CD4-positive, CD25-positive, alpha-beta regulatory T cell (primary cell): ENCODE measurements around the gene IFIT3. TPM values are rescaled to one million over a fixed set of nuclear protein-coding genes. Genes with fewer than 3 reads are reported as not detected.

ENCODE experiments used
- ATAC-seq, 2 donors: fragments of 150-1000 bp; cut with Tn5 transposase; one replicate each; pipeline ENCODE4 v1.10.0; 2021; ENCODE audit warnings: low read depth in 2 of 2, moderate number of reproducible peaks in 2 of 2, moderate library complexity in 1 of 2
- DNase-seq, 3 donors: peaks; one replicate each; pipeline versions ENCODE4 v3.0.0 to v3.0.0-alpha.2; 2012 to 2022; ENCODE audit warnings: mixed read lengths in 1 of 3
- H3K27ac ChIP-seq: one replicate; pipeline ENCODE4 v1.7.0; 2013; ENCODE audit warnings: mild to moderate bottlenecking, low read length; ENCODE audit not compliant: insufficient read depth, poor library complexity, severe bottlenecking
- H3K27me3 ChIP-seq: one replicate; pipeline ENCODE4 v1.7.0; 2013; ENCODE audit warnings: low read length; ENCODE audit not compliant: control insufficient read depth, insufficient read depth
- H3K36me3 ChIP-seq: one replicate; pipeline ENCODE4 v1.7.0; 2013; ENCODE audit warnings: mild to moderate bottlenecking, low read length, moderate library complexity; ENCODE audit not compliant: control insufficient read depth, insufficient read depth
- H3K4me1 ChIP-seq: 2 replicates; pipeline ENCODE4 v1.7.0; 2013; ENCODE audit warnings: mild to moderate bottlenecking, low read length; ENCODE audit not compliant: insufficient read depth, control insufficient read depth, poor library complexity, severe bottlenecking
- H3K4me3 ChIP-seq: one replicate; pipeline ENCODE4 v1.7.0; 2013; ENCODE audit warnings: low read depth, mild to moderate bottlenecking, low read length, moderate library complexity
- H3K9me3 ChIP-seq, 2 experiments: 1 replicate in 1 of 2; 2 replicates in 1 of 2; pipeline ENCODE4 v1.7.0; 2013; ENCODE audit warnings: low read length in 2 of 2, mild to moderate bottlenecking in 1 of 2, moderate library complexity in 1 of 2; ENCODE audit not compliant: control insufficient read depth in 2 of 2
- H3K27ac Mint-ChIP-seq, 3 donors: one replicate each; pipeline ENCODE4 v1.8.0; 2020 to 2022; ENCODE audit warnings: mild to moderate bottlenecking in 3 of 3, mixed read lengths in 3 of 3, moderate library complexity in 2 of 3
- H3K27me3 Mint-ChIP-seq: one replicate; pipeline ENCODE4 v1.8.0; 2022; ENCODE audit warnings: mild to moderate bottlenecking, mixed read lengths
- H3K36me3 Mint-ChIP-seq: one replicate; pipeline ENCODE4 v1.8.0; 2020; ENCODE audit warnings: mixed read lengths
- H3K4me1 Mint-ChIP-seq, 4 donors: one replicate each; pipeline ENCODE4 v1.8.0; 2020 to 2022; ENCODE audit warnings: mixed read lengths in 4 of 4, mild to moderate bottlenecking in 1 of 4
- H3K4me3 Mint-ChIP-seq, 4 donors: one replicate each; pipeline ENCODE4 v1.8.0; 2020 to 2022; ENCODE audit warnings: mild to moderate bottlenecking in 4 of 4, mixed read lengths in 4 of 4, moderate library complexity in 3 of 4
- H3K9me3 Mint-ChIP-seq, 7 donors: one replicate each; pipeline ENCODE4 v1.8.0; 2020 to 2022; ENCODE audit warnings: mixed read lengths in 7 of 7, mild to moderate bottlenecking in 3 of 7, moderate library complexity in 2 of 7
- polyA plus RNA-seq, 4 donors: library from polyadenylated mRNA; unstranded; fragments of 300-500 nt; fragmentation: Illumina TruSeq; gene quantifications; one replicate each; pipeline ENCODE4 v1.2.3, GENCODE V29; 2021
- total RNA-seq: library from RNA; stranded (reverse); gene quantifications from one replicate; pipeline ENCODE4 v1.2.3, GENCODE V29; 2022

The IFIT3 gene
- total and polyA plus RNA-seq, 5 donors from 2014 or later: 9.0 to 25.9 (median 13.8) TPM

GRCh38 chr10:89304925-89305324 lies 22.9 kb upstream of the IFIT3 start:
- Mint-ChIP-seq H3K27me3 (peaks cover 9% of the 10 kb centered on the region), H3K36me3 (peaks cover 43% of the 10 kb centered on the region), H3K4me3 (no peak overlapping the region), H3K9me3 (peaks cover 0 to 7% (median 3%) of the 10 kb centered on the region in 7 donors), H3K27ac (peak overlapping the region in 1 of 3 donors; percentile 76), H3K4me1 (peaks cover 29 to 39% (median 36%) of the 10 kb centered on the region in 4 donors)
- Histone ChIP-seq H3K4me3 (no peak overlapping the region), H3K4me1 (peaks cover 26% of the 10 kb centered on the region), H3K27me3 (no peaks in the 10 kb centered on the region), H3K9me3 (peaks cover 0 to 2% of the 10 kb centered on the region in 2 experiments), H3K27ac (no peak overlapping the region), H3K36me3 (peaks cover 25% of the 10 kb centered on the region)
- ATAC-seq (no peak), DNase-seq (no peak)

DNA sequence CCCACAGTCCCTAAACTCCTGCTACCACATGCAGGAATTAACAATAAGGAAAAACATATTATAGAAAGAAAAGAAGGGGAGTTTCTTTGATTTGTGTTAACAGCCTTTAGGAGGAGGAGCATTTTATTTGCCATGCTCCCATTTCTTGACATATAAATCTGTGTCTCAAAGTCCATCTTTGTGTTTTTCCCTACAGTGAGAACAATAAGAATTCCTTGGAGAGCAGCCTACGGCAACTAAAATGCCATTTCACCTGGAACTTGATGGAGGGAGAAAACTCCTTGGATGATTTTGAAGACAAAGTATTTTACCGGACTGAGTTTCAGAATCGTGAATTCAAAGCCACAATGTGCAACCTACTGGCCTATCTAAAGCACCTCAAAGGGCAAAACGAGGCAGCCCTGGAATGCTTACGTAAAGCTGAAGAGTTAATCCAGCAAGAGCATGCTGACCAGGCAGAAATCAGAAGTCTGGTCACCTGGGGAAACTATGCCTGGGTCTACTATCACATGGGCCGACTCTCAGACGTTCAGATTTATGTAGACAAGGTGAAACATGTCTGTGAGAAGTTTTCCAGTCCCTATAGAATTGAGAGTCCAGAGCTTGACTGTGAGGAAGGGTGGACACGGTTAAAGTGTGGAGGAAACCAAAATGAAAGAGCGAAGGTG lies 21.9 kb upstream of the IFIT3 start:
- H3K36me3 Mint-ChIP-seq: peaks cover 43% of the 10 kb centered on the region
- H3K27ac ChIP-seq: no peak overlapping the region
- no peak for ATAC-seq
- peaks cover 25% of the 10 kb centered on the region for H3K36me3 ChIP-seq
- H3K4me1 Mint-ChIP-seq: peaks cover 29 to 37% (median 35%) of the 10 kb centered on the region in 4 donors
- no peak overlapping the region for H3K27ac Mint-ChIP-seq
- no peak overlapping the region for H3K4me3 Mint-ChIP-seq
- peaks cover 9% of the 10 kb centered on the region for H3K27me3 Mint-ChIP-seq
- H3K4me3 ChIP-seq: no peak overlapping the region
- peaks cover 26% of the 10 kb centered on the region for H3K4me1 ChIP-seq
- peaks cover 0 to 6% (median 3%) of the 10 kb centered on the region in 7 donors for H3K9me3 Mint-ChIP-seq
- no peak for DNase-seq
- peaks cover 0 to 2% of the 10 kb centered on the region in 2 experiments for H3K9me3 ChIP-seq
- no peaks in the 10 kb centered on the region for H3K27me3 ChIP-seq

- no peak overlapping the region for H3K27ac Mint-ChIP-seq
Observed at GRCh38 chr10:89306434-89307268, 21.1 kb upstream of the IFIT3 start.

GRCh38 chr10:89307269-89307577 lies 20.6 kb upstream of the IFIT3 start:
- Histone ChIP-seq H3K27ac (no peak overlapping the region), H3K9me3 (peaks cover 0 to 2% of the 10 kb centered on the region in 2 experiments), H3K27me3 (no peaks in the 10 kb centered on the region), H3K4me1 (peaks cover 20% of the 10 kb centered on the region), H3K4me3 (no peak overlapping the region), H3K36me3 (peaks cover 25% of the 10 kb centered on the region)
- no peak for ATAC-seq
- Mint-ChIP-seq H3K36me3 (peaks cover 43% of the 10 kb centered on the region), H3K4me3 (no peak overlapping the region), H3K27ac (peak overlapping the region in 1 of 3 donors; percentile 66), H3K27me3 (peaks cover 7% of the 10 kb centered on the region), H3K4me1 (peaks cover 21 to 32% (median 24%) of the 10 kb centered on the region in 4 donors), H3K9me3 (peaks cover 0 to 4% (median 3%) of the 10 kb centered on the region in 7 donors)
- no peak for DNase-seq

More at GRCh38 chr10:89306434-89307268, 21.1 kb upstream of the IFIT3 start:
- Mint-ChIP-seq H3K4me1 (peaks cover 27 to 32% (median 30%) of the 10 kb centered on the region in 4 donors), H3K27me3 (peaks cover 9% of the 10 kb centered on the region), H3K4me3 (no peak overlapping the region), H3K36me3 (peaks cover 43% of the 10 kb centered on the region), H3K9me3 (peaks cover 0 to 4% (median 3%) of the 10 kb centered on the region in 7 donors)
- Histone ChIP-seq H3K27ac (no peak overlapping the region), H3K9me3 (peaks cover 0 to 2% of the 10 kb centered on the region in 2 experiments), H3K4me3 (no peak overlapping the region), H3K27me3 (no peaks in the 10 kb centered on the region), H3K4me1 (peaks cover 20% of the 10 kb centered on the region), H3K36me3 (peaks cover 25% of the 10 kb centered on the region)
- DNase-seq (no peak), ATAC-seq (no peak)

DNA sequence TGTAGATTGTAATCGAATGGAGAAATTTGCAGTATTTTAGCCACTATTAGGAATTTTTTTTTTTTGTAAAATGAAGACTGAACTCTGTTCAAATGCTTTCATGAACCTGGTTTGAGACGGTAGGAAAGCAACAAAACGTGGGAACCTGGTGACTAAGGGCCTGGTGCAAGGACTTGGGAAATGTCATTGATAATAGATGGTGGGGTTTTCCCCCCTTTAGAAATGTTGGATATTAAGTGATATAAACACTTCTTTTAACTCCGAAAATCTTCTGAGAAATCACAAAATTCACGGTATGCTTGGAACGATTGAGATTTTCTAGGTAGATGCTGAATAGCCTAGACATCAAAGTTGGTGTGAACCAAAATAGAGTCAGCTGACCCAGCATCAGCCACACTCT lies 19.5 kb upstream of the IFIT3 start:
- Mint-ChIP-seq H3K9me3 (peaks cover 0 to 4% (median 3%) of the 10 kb centered on the region in 7 donors), H3K27me3 (peaks cover 4% of the 10 kb centered on the region), H3K4me1 (peaks cover 11 to 29% (median 14%) of the 10 kb centered on the region in 4 donors), H3K27ac (no peak overlapping the region), H3K36me3 (peaks cover 43% of the 10 kb centered on the region), H3K4me3 (no peak overlapping the region)
- no peak overlapping the region for H3K4me3 ChIP-seq
- H3K9me3 ChIP-seq: peaks cover 0 to 2% of the 10 kb centered on the region in 2 experiments
- H3K36me3 ChIP-seq: peaks cover 25% of the 10 kb centered on the region
- no peaks in the 10 kb centered on the region for H3K27me3 ChIP-seq
- peaks cover 9% of the 10 kb centered on the region for H3K4me1 ChIP-seq
- DNase-seq (no peak), ATAC-seq (no peak)
- H3K27ac ChIP-seq: no peak overlapping the region

DNA sequence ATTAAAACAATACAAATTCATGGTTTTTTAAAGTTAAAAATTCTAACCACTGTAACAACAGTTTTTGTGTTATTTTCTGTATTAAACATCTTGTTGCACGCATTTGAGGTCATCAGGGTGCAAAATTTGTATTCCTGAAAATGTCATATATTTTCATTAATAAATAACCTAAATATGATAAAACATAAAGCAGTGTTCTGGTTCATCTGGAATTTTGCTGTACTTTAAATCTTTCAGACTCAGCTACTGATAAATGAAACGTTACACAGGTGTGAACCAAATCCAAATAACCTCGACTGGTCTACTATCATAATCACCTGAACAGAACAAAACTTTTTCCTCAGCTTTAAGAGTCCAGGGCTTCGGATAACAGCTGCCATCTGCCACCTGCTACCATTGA lies 19.1 kb upstream of the IFIT3 start:
- peaks cover 4% of the 10 kb centered on the region for H3K27me3 Mint-ChIP-seq
- Histone ChIP-seq H3K27ac (no peak overlapping the region), H3K36me3 (peaks cover 25% of the 10 kb centered on the region), H3K27me3 (no peaks in the 10 kb centered on the region), H3K9me3 (peaks cover 0 to 2% of the 10 kb centered on the region in 2 experiments), H3K4me1 (peaks cover 5% of the 10 kb centered on the region), H3K4me3 (no peak overlapping the region)
- H3K9me3 Mint-ChIP-seq: peaks cover 0 to 4% (median 3%) of the 10 kb centered on the region in 7 donors
- no peak overlapping the region for H3K27ac Mint-ChIP-seq
- peaks cover 42% of the 10 kb centered on the region for H3K36me3 Mint-ChIP-seq
- H3K4me3 Mint-ChIP-seq: no peak overlapping the region
- ATAC-seq (no peak), DNase-seq (no peak)
- H3K4me1 Mint-ChIP-seq: peaks cover 6 to 26% (median 9%) of the 10 kb centered on the region in 4 donors

GRCh38 chr10:89309156-89310055 lies 18.4 kb upstream of the IFIT3 start:
- no peak for DNase-seq
- no peak for ATAC-seq

More at GRCh38 chr10:89309156-89310055, 18.4 kb upstream of the IFIT3 start:
- Mint-ChIP-seq H3K36me3 (peaks cover 37% of the 10 kb centered on the region), H3K27ac (no peak overlapping the region), H3K9me3 (peaks cover 0 to 4% (median 2%) of the 10 kb centered on the region in 7 donors), H3K4me1 (peaks cover 0 to 19% (median 3%) of the 10 kb centered on the region in 4 donors), H3K27me3 (peaks cover 5% of the 10 kb centered on the region), H3K4me3 (no peak overlapping the region)
- Histone ChIP-seq H3K27ac (no peak overlapping the region), H3K27me3 (no peaks in the 10 kb centered on the region), H3K4me1 (no peaks in the 10 kb centered on the region), H3K9me3 (peaks cover 0 to 2% of the 10 kb centered on the region in 2 experiments), H3K36me3 (peaks cover 25% of the 10 kb centered on the region), H3K4me3 (no peak overlapping the region)
